Amygdala (tissue), 56 donors: ENCODE measurements around the gene CISD3.
A peak's percentile ranks its signal among the peaks of the same experiment; 100 is the strongest.
"Not testable (repeated sequence)": the region's sequence is repeated elsewhere in the genome, so short reads cannot be mapped to it uniquely, and the experiment has no call there.

Experiments
- DNase-seq, 56 donors: peaks; one replicate each; lab custom pipeline; 2025; lab: John Stamatoyannopoulos, UW

CISD3 gene

GRCh38 chr17:38725066-38725465, 5.1 kb upstream of the CISD3 start:
- peak in 6 of 56 donors; percentile 44 to 70 (median 60) for DNase-seq

- not testable (repeated sequence) for DNase-seq
Observed at GRCh38 chr17:38726145-38726544, 4.0 kb upstream of the CISD3 start.

- DNase-seq: no peak
Observed at GRCh38 chr17:38727736-38728135, 2.4 kb upstream of the CISD3 start.

- DNase-seq: no peak
Observed at GRCh38 chr17:38728290-38728831, 1.8 kb upstream of the CISD3 start.

GRCh38 chr17:38729368-38729885, 714 bp upstream of the CISD3 start:
- DNase-seq: no peak

- peak in 12 of 56 donors; percentile 22 to 61 (median 42) for DNase-seq
Observed at GRCh38 chr17:38730526-38731379, 612 bp downstream of the CISD3 start.

GRCh38 chr17:38731526-38732294, 1.6 kb downstream of the CISD3 start:
- DNase-seq: peak in 3 of 56 donors; percentile 21 to 32 (median 32)

GRCh38 chr17:38732376-38733281, 2.5 kb downstream of the CISD3 start:
- DNase-seq: no peak

GRCh38 chr17:38733282-38733981, 3.3 kb downstream of the CISD3 start:
- no peak for DNase-seq

- DNase-seq: no peak
Observed at GRCh38 chr17:38733982-38734973, 4.1 kb downstream of the CISD3 start.

GRCh38 chr17:38735161-38735997, 5.2 kb downstream of the CISD3 start:
- DNase-seq: peak in 39 of 56 donors; percentile 17 to 74 (median 36)

GRCh38 chr17:38738007-38738662, 8.0 kb downstream of the CISD3 start:
- DNase-seq: no peak

GRCh38 chr17:38738686-38739085, 8.5 kb downstream of the CISD3 start:
- no peak for DNase-seq

- DNase-seq: no peak
Observed at GRCh38 chr17:38739305-38739704, 9.2 kb downstream of the CISD3 start.

- no peak for DNase-seq
Observed at GRCh38 chr17:38740044-38740443, 9.9 kb downstream of the CISD3 start.

- DNase-seq: no peak
Observed at GRCh38 chr17:38740806-38741205, 10.7 kb downstream of the CISD3 start.

GRCh38 chr17:38741461-38741860, 11.3 kb downstream of the CISD3 start:
- DNase-seq: no peak
